Stimulated activated CD4-positive, alpha-beta T cell treated with anti-CD3 and anti-CD28 coated beads, TNF-alpha, amount 100 ng/mL, for 1 hour (primary cell): ENCODE results near the gene GGCT.
"Not testable (repeated sequence)": the region's sequence is repeated elsewhere in the genome, so short reads cannot be mapped to it uniquely, and the experiment has no call there.

ENCODE experiments used
- DNase-seq, 3 donors: peaks; one replicate each; pipeline ENCODE4 v3.0.0-alpha.2; 2020; ENCODE audit warnings: low read depth in 3 of 3, low spot score in 1 of 3

The GGCT gene

GRCh38 chr7:30504301-30505173, at the start of gene GGCT:
Gene GGCT (minus strand): TSS chr7:30504829. CDS start chr7:30504709, 120 bp downstream.
- DNase-seq = peak; percentile 90 to 94 (median 92)

GRCh38 chr7:30553546-30553945, 48.9 kb upstream of the GGCT start:
- DNase-seq = no peak

- no peak for DNase-seq
Measured at GRCh38 chr7:30553141-30553540, 48.5 kb upstream of the GGCT start.

GRCh38 chr7:30552330-30552729, 47.7 kb upstream of the GGCT start:
- DNase-seq = no peak

GRCh38 chr7:30549931-30550493, 45.4 kb upstream of the GGCT start:
- no peak for DNase-seq

- peak in 1 of 3 donors; percentile 5 for DNase-seq
Measured at GRCh38 chr7:30548845-30549244, 44.2 kb upstream of the GGCT start.

- DNase-seq = no peak
Measured at GRCh38 chr7:30546596-30546995, 42.0 kb upstream of the GGCT start.

- no peak for DNase-seq
Measured at GRCh38 chr7:30545791-30546555, 41.3 kb upstream of the GGCT start.

- no peak for DNase-seq
Measured at GRCh38 chr7:30543813-30544525, 39.3 kb upstream of the GGCT start.

- not testable (repeated sequence) for DNase-seq
Measured at GRCh38 chr7:30543115-30543514, 38.5 kb upstream of the GGCT start.

GRCh38 chr7:30533886-30534285, 29.3 kb upstream of the GGCT start:
- no peak for DNase-seq

GRCh38 chr7:30531286-30531685, 26.7 kb upstream of the GGCT start:
- no peak for DNase-seq

- no peak for DNase-seq
Measured at GRCh38 chr7:30530373-30530772, 25.7 kb upstream of the GGCT start.

GRCh38 chr7:30528779-30529178, 24.1 kb upstream of the GGCT start:
- no peak for DNase-seq

GRCh38 chr7:30527297-30527696, 22.7 kb upstream of the GGCT start:
- DNase-seq = not testable (repeated sequence)

- no peak for DNase-seq
Measured at GRCh38 chr7:30526163-30526562, 21.5 kb upstream of the GGCT start.

- DNase-seq = no peak
Measured at GRCh38 chr7:30525429-30525828, 20.8 kb upstream of the GGCT start.

GRCh38 chr7:30524545-30524944, 19.9 kb upstream of the GGCT start:
- DNase-seq = no peak

- DNase-seq = no peak
Measured at GRCh38 chr7:30523466-30523865, 18.8 kb upstream of the GGCT start.

- DNase-seq = no peak
Measured at GRCh38 chr7:30522159-30522558, 17.5 kb upstream of the GGCT start.

- no peak for DNase-seq
Measured at GRCh38 chr7:30521532-30521931, 16.9 kb upstream of the GGCT start.
